GM19238 (cell line): ENCODE measurements around the gene PAFAH1B2.
"Not testable (repeated sequence)": the region's sequence is repeated elsewhere in the genome, so short reads cannot be mapped to it uniquely, and the experiment has no call there.

Experiments
- DNase-seq: peaks from one replicate; pipeline ENCODE4 v3.0.0; 2011; ENCODE audit warnings: low spot score; ENCODE audit not compliant: insufficient read length

Gene PAFAH1B2

GRCh38 chr11:117172724-117173421, 28.8 kb downstream of the PAFAH1B2 start:
- no peak for DNase-seq

DNA sequence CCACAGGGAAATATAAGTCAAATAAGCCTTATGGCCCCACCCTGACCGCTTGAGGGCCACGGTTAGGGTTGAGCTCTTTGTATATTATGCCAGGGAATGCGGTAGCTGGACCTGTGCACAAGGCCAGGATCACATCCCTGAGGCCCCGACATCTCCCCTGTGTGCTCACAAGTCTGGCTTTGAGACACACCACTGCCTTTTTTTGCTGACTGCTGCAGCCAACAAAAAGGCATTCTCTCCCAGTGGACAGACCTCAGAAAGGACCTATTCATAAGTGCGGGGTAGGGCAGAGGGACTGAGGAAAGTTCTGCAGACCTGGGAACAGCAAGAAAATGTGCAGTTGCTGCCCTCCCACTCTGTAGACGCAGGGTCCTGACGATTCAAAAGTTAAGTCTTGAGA, 31.0 kb downstream of the PAFAH1B2 start:
- DNase-seq: no peak

DNA sequence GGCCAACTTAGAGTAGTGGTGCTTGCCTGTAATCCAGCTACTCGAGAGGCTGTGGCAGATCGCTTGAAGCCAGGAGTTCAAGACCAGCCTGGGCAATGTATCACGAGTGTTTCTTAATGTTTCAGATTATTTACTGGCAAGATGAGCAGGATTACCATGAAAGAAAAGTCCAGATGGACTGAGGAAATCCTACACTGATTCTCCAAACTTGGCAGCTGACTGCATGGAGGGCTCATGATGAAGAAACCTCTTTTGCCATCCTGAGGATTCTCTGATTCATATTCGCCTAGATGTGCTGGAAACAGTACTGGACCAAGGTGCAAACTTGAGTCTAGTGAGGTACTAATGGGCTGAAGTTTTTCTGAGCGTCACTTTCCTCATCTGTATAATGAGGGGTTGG, 31.7 kb downstream of the PAFAH1B2 start:
- DNase-seq: no peak

- no peak for DNase-seq
These were observed 32.1 kb downstream of the PAFAH1B2 start for GRCh38 chr11:117176186-117176585.

GRCh38 chr11:117177534-117178209, 33.6 kb downstream of the PAFAH1B2 start:
- DNase-seq: no peak

DNA sequence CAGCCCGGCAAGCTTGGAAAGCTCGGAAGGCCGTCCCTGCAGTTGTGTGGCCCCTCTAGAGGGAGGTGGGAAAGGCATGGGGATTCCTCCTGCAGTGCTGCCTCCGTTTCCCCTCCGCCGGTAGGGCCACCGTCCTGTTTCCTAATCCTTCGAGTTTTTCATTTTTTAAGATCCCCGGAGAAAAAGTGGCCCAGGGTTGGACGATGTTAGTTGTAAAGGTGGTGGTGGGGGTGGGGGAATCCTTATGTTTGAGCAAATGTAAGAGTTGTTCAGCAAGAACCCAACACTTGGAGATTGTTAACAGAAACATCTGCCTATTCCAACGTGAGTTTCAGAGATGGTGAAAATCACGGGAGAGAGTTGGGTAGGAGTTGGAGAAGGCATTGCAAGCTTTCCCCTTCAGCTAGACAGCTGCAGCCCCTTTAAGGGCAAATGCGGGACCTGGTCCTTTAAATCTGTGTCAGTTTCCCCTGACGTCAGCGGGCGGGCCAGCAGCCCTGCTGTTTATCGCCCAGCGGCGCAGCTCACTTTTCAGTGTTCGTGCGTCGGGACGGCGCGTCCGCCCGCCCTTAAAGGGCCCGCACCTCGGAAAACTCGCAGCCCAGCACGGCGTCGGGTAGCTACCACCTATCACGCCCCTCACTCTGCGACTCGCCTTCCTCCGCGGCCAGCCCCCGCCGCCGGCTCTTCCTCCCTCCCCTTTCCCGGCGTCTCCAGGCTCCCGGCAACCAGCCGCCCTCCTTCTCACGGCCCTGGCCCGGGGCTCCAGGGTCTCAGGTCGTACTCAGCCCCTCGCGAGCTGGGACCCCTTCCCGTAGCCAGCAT, 34.3 kb downstream of the PAFAH1B2 start, which contains the start of gene SIDT2:
TSS of gene SIDT2 (plus strand) at position 534 of the 825 bp plus-strand sequence. CDS start 521 bp downstream, outside the sequence.
- peak; percentile 91 for DNase-seq

DNA sequence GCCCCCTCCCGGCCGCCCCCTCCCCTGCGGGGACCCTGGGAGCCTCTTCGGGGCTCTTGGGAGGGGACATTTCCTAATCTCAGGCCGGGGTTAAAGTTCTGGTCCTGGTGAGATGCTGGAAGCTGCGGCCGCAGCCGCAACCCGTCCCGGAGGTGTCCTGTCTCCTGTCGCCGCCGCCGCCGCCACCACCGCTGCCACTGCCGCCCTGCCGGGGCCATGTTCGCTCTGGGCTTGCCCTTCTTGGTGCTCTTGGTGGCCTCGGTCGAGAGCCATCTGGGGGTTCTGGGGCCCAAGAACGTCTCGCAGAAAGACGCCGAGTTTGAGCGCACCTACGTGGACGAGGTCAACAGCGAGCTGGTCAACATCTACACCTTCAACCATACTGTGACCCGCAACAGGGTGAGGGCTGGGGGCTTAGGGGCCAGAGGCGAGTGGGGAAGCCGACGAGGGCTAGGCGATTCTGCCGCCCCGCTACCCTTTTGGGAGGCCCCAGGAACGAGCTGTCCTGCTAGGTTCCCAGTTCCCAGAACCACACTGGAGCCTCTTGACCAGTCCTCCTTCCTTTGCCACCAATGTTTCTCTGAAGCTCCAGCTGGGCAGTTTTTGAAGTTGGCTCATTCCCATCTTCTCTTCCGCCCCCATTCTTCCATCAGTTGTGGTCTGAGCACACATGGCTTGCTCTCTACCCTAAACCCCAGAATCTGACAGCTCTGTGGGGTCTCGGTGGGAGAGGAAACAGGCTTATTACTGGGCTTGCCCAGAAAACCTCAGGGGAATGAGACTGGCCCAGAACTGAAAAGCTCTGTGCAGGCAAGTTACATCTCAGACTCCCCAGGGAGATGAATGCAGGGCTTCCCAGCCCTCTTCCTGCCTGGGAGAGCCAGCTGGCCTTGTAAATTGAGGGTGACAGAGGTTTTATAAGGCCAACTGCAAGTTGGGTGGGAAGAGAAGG, 35.2 kb downstream of the PAFAH1B2 start:
- DNase-seq: peak; percentile 40

GRCh38 chr11:117180020-117180419, 35.9 kb downstream of the PAFAH1B2 start:
- no peak for DNase-seq

- DNase-seq: peak; percentile 51
These were observed 36.8 kb downstream of the PAFAH1B2 start for GRCh38 chr11:117180661-117181585.

DNA sequence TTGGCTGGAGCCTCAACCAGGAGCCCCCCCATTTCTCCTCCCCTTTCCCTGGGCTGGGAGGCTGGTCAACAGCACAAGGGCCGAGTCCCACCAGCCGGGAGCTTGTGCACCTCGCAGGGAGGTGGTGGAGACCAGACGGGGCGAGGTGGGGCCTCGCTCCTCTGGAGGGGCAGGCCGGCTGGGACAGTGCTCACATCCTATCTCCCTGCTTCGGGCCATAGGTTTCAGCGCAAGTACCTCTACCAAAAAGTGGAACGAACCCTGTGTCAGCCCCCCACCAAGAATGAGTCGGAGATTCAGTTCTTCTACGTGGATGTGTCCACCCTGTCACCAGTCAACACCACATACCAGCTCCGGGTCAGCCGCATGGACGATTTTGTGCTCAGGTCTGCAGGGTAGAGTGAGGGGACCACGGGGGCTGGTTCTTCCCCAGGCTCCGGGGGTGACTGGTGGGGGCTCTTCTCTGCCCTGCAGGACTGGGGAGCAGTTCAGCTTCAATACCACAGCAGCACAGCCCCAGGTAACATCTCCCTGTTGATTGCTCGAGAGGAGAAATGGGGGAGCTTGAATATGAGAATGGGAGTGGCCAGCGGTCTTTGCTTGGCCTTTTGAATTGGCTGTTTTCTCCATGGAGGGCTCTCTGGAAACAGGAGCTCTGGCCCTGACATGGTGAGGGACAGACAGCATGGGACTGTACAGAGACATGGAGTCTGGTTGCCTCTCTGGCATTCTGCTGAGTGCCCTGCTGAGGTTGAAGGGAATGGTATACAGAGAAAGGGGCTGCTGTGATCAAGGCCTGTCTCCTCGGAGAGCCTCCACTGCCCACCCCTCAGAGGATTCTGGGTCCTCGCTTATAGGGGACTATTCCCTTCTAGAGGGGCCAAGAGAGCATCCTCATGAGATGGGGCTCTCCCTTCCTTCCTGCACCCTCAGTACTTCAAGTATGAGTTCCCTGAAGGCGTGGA, 37.8 kb downstream of the PAFAH1B2 start:
- DNase-seq: no peak

- DNase-seq: no peak
These were observed 38.5 kb downstream of the PAFAH1B2 start for GRCh38 chr11:117182551-117182935.

DNA sequence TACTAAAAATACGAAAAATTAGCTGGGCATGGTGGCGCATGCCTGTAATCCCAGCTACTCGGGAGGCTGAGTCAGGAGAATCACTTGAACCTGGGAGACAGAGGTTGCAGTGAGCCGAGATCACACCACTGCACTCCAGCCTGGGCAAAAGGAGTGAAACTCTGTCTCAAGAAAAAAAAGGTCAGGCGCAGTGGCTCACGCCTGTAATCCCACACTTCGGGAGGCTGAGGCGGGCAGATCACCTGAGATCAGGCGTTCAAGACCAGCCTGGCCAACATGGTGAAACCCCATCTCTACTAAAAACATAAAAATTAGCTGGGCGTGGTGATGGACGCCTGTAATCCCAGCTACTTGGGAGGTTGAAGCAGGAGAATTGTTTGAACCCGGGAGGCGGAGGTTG, 39.1 kb downstream of the PAFAH1B2 start:
- not testable (repeated sequence) for DNase-seq

DNA sequence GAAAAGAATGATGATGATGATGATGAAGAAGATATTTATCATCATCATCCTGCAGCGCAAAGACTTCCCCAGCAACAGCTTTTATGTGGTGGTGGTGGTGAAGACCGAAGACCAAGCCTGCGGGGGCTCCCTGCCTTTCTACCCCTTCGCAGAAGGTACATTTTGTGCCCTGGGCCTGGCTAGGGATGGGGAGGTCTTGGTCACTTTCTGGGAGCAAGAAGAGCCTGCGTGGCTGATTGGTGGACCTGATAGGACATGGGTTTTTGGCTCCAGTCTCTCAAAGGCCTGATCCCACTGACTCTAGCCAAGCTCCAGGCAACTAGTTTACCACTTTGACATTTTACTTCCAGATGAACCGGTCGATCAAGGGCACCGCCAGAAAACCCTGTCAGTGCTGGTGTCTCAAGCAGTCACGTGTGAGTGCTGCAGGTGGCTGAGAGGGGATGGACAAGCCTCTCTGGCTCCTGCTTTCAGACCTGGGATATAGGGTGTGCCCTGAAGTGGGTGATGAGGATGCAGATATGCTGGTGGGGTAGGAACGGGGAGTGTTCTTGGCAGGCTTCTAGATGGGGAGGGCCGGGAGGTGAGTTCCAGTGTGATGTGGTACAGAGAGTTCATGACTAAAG, 39.8 kb downstream of the PAFAH1B2 start:
- no peak for DNase-seq

GRCh38 chr11:117185736-117186430, 41.8 kb downstream of the PAFAH1B2 start:
- no peak for DNase-seq

GRCh38 chr11:117186431-117186761, 42.3 kb downstream of the PAFAH1B2 start:
- no peak for DNase-seq

DNA sequence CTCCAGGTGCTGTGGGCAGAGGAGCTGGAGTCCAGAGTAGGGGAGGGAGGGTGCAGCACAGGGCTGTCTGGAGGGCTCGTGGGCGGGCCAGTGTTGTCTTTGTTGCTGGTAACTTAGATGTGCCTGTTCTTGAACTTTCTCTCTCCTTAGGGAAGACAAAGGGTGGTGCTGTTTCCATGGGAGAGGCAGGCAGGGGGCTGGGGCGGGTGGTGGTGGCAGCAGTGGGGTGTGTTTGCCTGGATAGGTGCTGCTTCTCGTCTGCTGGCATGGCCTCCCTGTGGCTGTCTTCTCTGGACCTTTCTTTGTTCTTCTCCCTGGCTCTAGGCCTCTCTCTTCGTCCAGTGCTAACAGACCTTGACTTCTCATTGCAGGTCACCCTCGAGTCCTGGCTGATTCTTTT, 42.9 kb downstream of the PAFAH1B2 start:
- no peak for DNase-seq

- no peak for DNase-seq
These were observed 43.3 kb downstream of the PAFAH1B2 start for GRCh38 chr11:117187428-117187798.
